Naive B cell (primary cell): ENCODE data around the gene LMO4. TPM values are rescaled to one million over a fixed set of nuclear protein-coding genes. Genes with fewer than 3 reads are reported as not detected.

Experiments
- ATAC-seq, 2 donors: fragments of 150-1000 bp; cut with Tn5 transposase; 2 replicates each; pipeline ENCODE4 v1.10.0; 2021; ENCODE audit warnings: low read depth in 2 of 2, mild to moderate bottlenecking in 2 of 2, moderate library complexity in 2 of 2
- DNase-seq: peaks from one replicate; pipeline ENCODE4 v3.0.0; 2022
- H3K27ac Mint-ChIP-seq, 6 donors: one replicate each; pipeline ENCODE4 v1.8.0; 2020 to 2022; ENCODE audit warnings: mild to moderate bottlenecking in 6 of 6, mixed read lengths in 6 of 6, moderate library complexity in 5 of 6, inconsistent platforms in 2 of 6
- H3K27me3 Mint-ChIP-seq, 3 donors: one replicate each; pipeline ENCODE4 v1.8.0; 2021 to 2022; ENCODE audit warnings: mixed read lengths in 3 of 3, mild to moderate bottlenecking in 1 of 3
- H3K36me3 Mint-ChIP-seq, 2 donors: one replicate each; pipeline ENCODE4 v1.8.0; 2020 to 2022; ENCODE audit warnings: mixed read lengths in 2 of 2, inconsistent platforms in 1 of 2, mild to moderate bottlenecking in 1 of 2
- H3K4me1 Mint-ChIP-seq, 3 donors: one replicate each; pipeline ENCODE4 v1.8.0; 2020 to 2022; ENCODE audit warnings: mixed read lengths in 3 of 3, inconsistent platforms in 1 of 3, mild to moderate bottlenecking in 1 of 3, moderate library complexity in 1 of 3
- H3K4me3 Mint-ChIP-seq, 8 donors: one replicate each; pipeline ENCODE4 v1.8.0; 2020 to 2022; ENCODE audit warnings: mild to moderate bottlenecking in 8 of 8, mixed read lengths in 8 of 8, moderate library complexity in 8 of 8, inconsistent platforms in 2 of 8
- H3K9me3 Mint-ChIP-seq, 7 donors: one replicate each; pipeline ENCODE4 v1.8.0; 2020 to 2022; ENCODE audit warnings: mixed read lengths in 7 of 7, mild to moderate bottlenecking in 5 of 7, inconsistent platforms in 2 of 7, moderate library complexity in 1 of 7
- polyA plus RNA-seq, 6 donors: library from polyadenylated mRNA; unstranded; fragments of 300-500 nt; fragmentation: Illumina TruSeq; gene quantifications; one replicate each; pipeline ENCODE4 v1.2.3, GENCODE V29; 2021; ENCODE audit warnings: low read depth in 6 of 6

Gene LMO4
- polyA plus RNA-seq, 6 donors from 2014 or later: 11.7 to 17.5 (median 14.4) TPM

DNA sequence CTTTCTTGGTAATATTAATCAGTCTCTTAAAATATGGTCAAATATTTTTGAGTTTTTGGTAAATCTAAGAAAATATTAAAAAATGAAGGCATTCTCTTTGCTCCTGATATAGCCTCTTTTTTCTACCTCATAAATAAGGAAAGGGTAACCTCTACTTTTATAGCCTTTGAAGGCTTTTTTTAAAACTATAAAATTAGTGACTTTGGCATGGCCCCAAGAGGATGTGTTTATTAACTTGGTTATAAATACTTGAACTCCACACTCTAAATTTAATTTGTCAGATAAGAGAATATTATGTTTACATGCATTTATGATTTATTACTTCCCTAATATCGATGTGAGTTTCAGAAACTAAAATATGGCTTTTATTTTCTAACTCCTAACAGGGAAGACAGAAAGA is 60.3 kb downstream of the LMO4 start:
- no peaks in the 10 kb centered on the region for H3K36me3 Mint-ChIP-seq
- no peak overlapping the region for H3K4me3 Mint-ChIP-seq
- H3K27me3 Mint-ChIP-seq: peaks cover 0 to 7% (median 4%) of the 10 kb centered on the region in 3 donors
- no peak overlapping the region for H3K27ac Mint-ChIP-seq
- H3K4me1 Mint-ChIP-seq: peaks cover 0 to 7% (median 0%) of the 10 kb centered on the region in 3 donors
- no peaks in the 10 kb centered on the region for H3K9me3 Mint-ChIP-seq
- ATAC-seq: no peak
- DNase-seq: no peak

DNA sequence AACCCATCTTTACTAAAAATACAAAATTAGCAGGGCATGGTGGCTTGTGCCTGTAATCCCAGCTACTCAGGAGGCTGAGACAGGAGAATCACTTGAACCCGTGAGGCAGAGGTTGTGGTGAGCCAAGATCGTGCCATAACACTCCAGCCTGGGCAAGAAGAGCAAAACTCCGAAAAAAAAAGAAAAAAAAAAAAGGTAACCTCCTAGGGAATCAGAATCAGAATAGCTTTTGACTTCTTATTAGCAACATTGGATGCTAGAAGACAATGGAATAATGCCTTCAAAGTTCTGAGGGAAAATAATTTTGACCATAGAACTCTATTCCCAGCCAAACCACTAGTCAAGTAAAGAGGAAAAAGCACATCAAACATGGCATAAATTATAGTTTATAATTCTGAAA is 60.9 kb downstream of the LMO4 start:
- no peaks in the 10 kb centered on the region for H3K36me3 Mint-ChIP-seq
- H3K27me3 Mint-ChIP-seq: peaks cover 0 to 4% (median 0%) of the 10 kb centered on the region in 3 donors
- H3K4me3 Mint-ChIP-seq: no peak overlapping the region
- no peak overlapping the region for H3K27ac Mint-ChIP-seq
- DNase-seq (no peak), ATAC-seq (no peak)
- peaks cover 0 to 7% (median 0%) of the 10 kb centered on the region in 3 donors for H3K4me1 Mint-ChIP-seq
- no peaks in the 10 kb centered on the region for H3K9me3 Mint-ChIP-seq

DNA sequence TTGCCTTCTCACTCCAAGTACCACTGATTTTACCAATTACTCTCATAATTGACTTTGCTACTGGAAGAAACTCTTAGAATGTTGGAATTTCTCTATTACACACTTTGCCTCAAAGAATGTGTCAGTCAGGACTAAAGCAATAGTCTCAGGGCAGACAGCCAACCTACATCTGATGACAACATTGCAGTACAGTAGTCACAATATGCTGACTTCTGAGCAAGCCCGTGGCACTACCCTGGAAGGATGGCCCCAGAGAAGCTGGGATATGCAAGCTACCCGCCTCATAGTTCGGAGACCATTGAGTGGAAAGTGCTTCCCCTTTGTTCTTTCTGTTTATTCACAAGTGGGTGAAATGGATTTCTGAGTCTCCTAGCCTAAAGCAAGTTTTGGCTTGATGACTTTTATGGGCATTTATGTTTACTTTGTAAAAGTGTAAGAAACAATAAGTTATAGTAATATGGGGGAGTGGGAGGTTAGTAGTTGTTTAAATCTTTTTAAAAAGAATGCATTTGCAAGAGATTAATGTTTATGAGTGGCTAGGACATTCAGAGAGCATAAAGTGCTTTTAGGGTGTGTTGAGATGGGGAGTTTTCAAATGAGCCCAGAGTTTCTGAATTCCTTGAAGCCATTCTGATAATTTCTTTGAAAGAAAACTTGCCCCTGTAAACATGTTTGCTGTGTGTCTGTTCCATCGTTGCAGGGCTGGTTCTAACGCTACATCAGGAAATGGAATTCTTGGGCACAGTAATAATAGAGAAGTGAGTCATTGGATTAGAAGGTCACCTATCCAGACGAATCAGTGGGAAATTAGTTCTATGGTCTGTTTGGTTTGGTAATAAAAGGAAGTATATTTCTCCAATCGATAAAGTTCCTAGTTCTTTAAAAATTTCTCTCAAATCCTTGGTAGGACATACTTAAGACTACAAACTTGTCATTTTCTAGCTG is 63.8 kb downstream of the LMO4 start:
- H3K27me3 Mint-ChIP-seq: peaks cover 0 to 4% (median 0%) of the 10 kb centered on the region in 3 donors
- no peak overlapping the region for H3K27ac Mint-ChIP-seq
- no peak overlapping the region for H3K4me3 Mint-ChIP-seq
- no peaks in the 10 kb centered on the region for H3K36me3 Mint-ChIP-seq
- DNase-seq (no peak), ATAC-seq (no peak)
- H3K9me3 Mint-ChIP-seq: no peaks in the 10 kb centered on the region
- H3K4me1 Mint-ChIP-seq: peaks cover 0 to 7% (median 1%) of the 10 kb centered on the region in 3 donors

DNA sequence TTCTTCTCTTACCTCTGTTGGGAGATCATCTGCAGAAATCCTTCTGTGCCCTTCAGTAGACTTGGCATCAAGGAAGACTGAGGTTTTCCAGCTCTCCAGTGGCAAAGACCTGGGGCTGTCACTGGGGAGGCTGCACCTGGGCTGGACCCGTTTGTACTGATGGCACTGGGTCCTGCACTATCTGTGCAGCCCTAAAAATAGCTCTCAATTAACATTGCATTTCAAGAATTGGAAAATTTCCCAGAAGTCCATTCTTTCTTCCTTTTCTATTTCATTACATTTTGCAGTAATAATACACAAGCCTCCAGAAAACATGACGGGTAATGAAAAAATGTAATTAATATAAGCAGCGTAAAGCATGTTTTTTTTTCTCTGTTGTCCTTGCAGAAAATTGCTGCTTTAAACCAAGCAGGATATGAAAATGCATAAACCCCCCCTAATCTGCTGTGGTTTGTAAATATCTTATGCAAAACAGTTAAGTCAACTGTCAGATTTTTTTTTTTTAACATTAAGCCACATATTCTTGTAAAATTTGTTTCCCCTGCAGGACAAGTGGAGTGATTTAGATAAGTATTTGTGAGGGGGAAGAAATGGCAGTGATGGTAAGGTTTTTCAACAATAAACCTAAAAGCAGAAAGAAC is 64.9 kb downstream of the LMO4 start:
- H3K9me3 Mint-ChIP-seq: no peaks in the 10 kb centered on the region
- H3K27ac Mint-ChIP-seq: no peak overlapping the region
- peaks cover 0 to 1% (median 0%) of the 10 kb centered on the region in 3 donors for H3K27me3 Mint-ChIP-seq
- no peaks in the 10 kb centered on the region for H3K36me3 Mint-ChIP-seq
- no peak overlapping the region for H3K4me3 Mint-ChIP-seq
- ATAC-seq (no peak), DNase-seq (no peak)
- peaks cover 0 to 7% (median 1%) of the 10 kb centered on the region in 3 donors for H3K4me1 Mint-ChIP-seq

DNA sequence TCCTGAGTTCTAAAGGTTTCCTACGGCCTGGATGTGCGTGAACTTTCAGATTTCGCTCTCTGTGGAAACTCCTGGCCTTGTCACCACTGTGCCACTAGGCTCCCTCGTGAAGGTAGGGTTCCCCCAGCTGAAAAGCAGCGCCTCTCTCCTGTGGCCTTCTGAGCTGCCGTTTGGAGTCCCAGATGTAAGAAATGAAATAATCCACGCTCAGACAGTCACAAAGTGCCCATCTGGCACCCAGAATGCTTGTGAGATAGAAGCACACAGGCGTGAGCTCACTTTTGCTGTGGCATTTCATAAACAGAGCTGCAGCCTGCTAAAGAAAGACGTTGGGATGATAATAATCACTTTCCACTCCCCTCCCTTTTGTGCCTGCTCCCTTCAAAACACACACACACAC is 65.8 kb downstream of the LMO4 start:
- no peak overlapping the region for H3K4me3 Mint-ChIP-seq
- no peaks in the 10 kb centered on the region for H3K27me3 Mint-ChIP-seq
- H3K36me3 Mint-ChIP-seq: no peaks in the 10 kb centered on the region

DNA sequence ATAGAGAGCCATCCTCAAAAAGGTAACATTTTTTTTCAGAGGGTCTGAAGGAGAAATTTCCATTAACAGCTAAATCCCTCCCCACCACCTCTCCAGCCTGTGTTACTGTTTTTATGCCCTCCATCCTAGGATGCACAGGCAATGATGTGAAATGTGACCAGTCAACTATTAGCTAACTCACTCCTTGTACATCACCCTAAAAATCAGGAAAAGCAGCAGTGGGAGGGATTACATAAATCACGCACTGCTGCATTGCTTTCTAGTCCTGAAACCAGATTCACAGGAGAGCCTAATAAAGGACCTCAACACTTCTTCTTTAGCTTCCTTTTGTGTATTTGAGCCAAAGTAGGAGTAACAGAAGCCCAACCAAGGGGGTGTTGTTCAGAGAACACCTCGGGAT is 66.3 kb downstream of the LMO4 start:
- Mint-ChIP-seq H3K9me3 (no peaks in the 10 kb centered on the region), H3K36me3 (no peaks in the 10 kb centered on the region), H3K4me1 (peaks cover 0 to 7% (median 1%) of the 10 kb centered on the region in 3 donors), H3K27ac (no peak overlapping the region), H3K4me3 (no peak overlapping the region), H3K27me3 (no peaks in the 10 kb centered on the region)
- no peak for DNase-seq
- ATAC-seq: no peak

More for the DNA sequence above, 65.8 kb downstream of the LMO4 start:
- Mint-ChIP-seq H3K27ac (no peak overlapping the region), H3K4me1 (peaks cover 0 to 7% (median 1%) of the 10 kb centered on the region in 3 donors), H3K9me3 (no peaks in the 10 kb centered on the region)
- ATAC-seq: no peak
- DNase-seq: no peak
